Activated CD4-positive, alpha-beta T cell treated with anti-CD3 and anti-CD28 coated beads for 48 hours (primary cell): ENCODE data around the gene LRIG1.
A peak's percentile ranks its signal among the peaks of the same experiment; 100 is the strongest.

ENCODE experiments used
- DNase-seq: peaks from one replicate; pipeline ENCODE4 v3.0.0-alpha.2; 2020

LRIG1 gene

DNA sequence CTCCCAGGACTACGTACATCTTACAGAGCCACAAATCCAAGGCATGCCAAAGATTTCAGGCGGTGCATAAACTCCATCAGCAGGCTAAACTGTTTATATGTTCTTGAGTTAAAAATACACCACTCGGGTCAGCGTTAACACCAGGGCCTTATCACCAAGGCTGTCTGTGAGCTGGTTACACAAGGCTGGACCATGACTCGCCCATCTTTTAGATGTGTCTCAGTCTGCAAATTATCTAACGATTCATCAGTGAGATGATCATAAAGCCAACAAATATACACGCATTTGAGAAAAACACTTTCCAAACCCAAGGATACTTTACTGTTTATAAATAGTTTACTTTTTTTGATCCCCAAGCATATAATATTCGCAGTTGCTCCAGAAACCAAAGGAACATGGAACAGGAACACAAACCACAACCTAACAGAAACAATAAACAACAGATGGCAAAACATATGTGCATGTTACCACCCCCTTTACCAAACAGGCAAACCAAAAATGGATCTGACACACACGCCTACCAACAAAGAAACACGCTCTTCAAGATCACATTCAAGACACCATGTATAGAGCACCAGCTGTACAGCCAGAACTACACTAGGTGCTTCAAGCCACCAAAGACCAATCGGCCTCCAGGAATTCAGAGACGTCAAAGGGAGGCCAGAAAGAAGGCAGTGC lies 15.4 kb downstream of the LRIG1 start:
- no peak for DNase-seq

GRCh38 chr3:66484106-66484844 lies 16.5 kb downstream of the LRIG1 start:
- no peak for DNase-seq

DNA sequence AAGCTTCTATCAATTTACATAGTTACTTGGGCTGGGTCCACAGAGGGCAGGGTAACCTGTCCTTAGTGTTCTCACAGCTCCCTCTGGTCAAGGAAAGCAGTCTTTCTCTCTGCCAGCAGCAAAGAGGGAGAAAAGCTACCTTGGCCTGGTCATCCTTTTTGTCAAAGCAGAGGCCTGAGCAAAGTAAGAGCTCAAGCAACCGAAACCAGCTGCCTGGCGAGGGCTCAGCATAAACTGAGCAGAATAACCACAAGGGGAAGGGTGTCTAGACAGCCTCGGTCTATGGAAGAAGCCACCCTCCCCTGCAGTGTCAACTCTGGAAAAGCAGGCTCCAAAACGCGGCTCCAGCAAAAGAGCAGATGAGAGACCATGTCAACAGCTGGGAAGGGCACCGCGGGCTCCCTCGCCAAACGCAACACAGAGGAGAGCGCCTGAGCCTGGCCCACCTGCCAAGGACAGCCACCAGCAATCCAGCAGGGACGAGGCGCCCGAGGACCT lies 17.4 kb downstream of the LRIG1 start:
- no peak for DNase-seq

DNA sequence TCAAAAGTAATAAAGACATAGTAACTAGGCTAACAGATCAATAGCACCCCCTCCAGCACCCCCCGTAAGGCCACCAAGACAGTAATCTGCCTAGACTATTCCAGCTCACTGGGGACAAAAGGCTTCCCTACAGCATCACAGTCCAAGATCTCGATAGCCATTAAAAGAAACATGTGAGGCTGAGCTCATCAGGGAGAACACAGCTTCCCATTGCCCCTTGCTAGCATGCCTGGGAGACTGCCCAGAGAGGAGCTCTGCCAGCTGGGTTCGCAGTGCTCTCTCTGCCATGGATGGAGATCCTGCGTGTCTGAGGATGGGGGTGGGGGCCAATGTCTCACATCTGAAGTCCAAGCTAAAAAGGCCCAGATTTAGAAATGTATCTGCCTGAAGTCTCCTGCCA lies 17.8 kb downstream of the LRIG1 start:
- DNase-seq = no peak

DNA sequence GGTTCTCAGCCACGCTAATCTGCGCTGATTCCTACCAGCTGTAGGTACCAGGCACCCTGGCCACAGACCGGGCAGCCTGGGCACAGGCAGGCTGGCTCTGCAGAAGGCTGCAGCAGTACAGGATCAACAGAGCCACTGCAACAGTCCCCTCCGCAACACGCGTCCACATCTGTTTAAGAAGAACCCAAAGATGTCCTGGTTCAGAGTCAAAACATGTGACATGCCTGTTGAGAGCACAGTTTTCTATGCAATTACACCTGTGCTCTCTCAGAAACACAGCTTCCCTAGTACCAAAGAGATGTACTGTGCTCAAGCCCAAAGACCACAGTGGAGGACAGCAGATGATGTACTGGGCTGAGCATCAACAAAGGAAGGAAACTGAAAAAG lies 18.8 kb downstream of the LRIG1 start:
- no peak for DNase-seq

DNA sequence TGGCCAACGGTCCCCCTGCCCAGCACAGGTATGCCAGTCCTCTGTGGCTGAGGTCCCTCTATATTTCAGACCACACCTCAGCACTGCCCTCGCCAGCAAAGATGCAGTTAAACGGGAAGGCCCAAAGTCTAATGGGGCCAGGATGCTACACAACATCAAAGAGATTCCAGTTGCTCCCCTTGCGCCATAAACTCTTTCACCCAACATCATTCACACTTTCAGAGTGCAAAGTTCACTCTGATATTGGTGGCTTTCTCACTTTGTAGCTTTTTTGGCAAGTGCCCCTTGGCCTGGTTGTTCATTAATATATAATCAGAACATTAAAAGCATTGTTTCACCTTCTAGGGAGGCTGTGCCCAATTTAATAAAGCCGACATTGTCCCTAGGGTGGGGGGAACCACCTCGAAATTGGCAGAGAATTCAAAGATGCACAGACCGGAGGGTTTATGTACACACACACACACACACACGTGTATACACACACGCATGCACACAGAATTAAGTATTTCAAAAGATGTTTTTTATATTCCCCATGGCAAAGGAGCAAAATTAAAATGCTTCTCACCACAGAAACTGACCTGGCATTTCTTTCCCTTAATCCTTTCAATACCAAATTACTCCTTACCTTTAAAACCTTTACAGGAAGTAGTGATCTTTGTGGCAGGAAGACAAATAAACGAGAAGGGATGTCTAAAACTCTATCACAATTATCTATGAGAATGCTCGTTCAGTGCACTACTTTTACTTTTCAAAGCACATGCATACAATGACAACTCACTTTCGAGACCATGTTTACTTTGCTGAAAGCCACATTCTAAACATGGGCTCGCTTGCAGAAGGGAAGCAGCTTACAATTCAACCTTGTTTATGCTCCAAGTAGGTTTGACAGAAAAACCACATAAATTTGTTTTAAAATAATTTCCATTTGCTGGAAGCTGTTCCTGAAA lies 19.5 kb downstream of the LRIG1 start:
- DNase-seq = no peak

DNA sequence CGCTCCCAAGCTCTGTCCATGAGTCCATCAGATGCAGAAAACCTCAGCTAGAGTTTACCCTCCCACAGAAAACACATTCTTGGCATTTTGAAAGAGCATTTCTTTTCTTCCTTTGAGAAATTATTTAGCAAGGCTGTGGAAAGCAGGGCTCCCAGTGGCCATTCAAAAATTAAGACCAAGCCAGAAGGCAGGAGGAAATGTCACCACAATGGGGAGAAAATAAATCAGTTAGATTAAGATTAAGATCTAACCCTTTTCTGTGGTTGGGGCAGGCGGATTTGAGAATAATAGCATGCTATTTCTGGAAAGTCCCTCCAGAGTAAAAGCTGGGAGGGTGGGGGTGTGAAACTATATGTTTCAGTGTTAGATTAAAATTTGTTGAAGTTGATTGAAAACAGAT lies 20.2 kb downstream of the LRIG1 start:
- DNase-seq = peak; percentile 56

GRCh38 chr3:66479532-66479947 lies 21.3 kb downstream of the LRIG1 start:
- no peak for DNase-seq

- no peak for DNase-seq
Observed at GRCh38 chr3:66478960-66479359, 21.9 kb downstream of the LRIG1 start.

DNA sequence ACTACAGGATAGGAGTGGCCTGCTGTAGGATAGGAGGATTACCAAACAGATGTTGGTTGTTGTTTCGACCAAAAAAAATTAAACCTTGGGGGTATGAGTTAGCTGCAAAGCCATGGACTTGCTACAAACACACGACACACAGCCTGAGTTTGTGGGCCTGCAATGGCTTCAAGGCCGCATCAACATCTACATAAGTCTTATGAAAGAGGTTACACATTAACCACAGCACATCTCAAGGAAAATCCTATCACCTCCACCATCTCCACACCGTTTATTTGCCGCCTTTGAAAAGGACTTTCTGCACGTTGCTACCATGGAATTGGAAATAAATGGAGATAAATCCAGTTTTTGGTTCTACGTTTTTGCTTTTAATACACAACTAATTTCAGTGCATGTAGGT lies 23.0 kb downstream of the LRIG1 start:
- DNase-seq = no peak

GRCh38 chr3:66476852-66477381 lies 23.9 kb downstream of the LRIG1 start:
- DNase-seq = no peak

DNA sequence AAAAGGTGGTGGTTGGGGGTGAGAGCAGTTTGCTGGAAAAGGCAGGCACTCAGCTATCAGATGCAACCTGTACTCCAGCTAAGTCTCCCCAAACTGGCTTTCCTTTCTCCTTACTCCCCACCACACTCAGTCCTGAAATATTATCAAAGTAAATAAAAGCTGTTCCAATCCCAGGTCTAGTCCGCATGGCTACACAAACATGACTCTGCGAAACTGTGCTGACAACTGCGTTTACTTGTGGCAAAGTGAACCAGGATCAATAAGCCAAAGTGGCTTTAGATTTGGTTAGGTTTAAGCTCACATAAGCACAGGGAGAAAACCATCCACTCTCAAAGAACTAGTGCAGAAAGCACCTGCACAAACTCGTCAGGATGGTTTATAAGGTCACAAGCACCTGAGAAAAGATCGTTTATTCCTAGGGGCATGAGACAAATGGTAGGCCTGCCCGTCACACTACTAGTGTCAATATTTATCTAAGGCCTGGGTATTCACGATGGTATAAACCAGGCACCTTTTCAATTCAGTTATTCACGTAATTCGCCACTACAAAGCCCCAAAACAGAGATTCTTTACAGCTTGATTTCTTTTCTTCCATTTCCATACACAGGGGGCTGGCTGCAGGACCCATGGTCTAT lies 25.3 kb downstream of the LRIG1 start:
- no peak for DNase-seq

- DNase-seq = peak; percentile 54
Observed at GRCh38 chr3:66473692-66474091, 27.1 kb downstream of the LRIG1 start.

DNA sequence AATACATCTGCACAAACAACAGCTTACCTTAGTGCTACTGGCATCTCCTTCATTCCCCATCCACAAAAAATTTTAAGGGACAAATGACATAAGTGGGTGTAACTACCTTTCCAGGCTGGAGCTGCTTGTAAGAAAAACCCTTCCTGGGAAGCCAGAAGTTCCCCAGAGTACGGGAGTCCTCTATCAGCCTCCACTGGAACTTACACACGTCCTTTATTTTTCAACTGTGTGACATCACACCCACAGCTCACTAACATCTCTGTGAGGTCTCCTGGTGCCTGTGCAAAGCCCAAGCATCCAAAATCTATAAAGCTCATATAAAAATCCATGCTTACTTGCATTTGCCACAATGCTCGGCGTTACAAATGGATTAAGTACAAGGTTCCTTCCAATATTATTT lies 27.6 kb downstream of the LRIG1 start:
- no peak for DNase-seq

DNA sequence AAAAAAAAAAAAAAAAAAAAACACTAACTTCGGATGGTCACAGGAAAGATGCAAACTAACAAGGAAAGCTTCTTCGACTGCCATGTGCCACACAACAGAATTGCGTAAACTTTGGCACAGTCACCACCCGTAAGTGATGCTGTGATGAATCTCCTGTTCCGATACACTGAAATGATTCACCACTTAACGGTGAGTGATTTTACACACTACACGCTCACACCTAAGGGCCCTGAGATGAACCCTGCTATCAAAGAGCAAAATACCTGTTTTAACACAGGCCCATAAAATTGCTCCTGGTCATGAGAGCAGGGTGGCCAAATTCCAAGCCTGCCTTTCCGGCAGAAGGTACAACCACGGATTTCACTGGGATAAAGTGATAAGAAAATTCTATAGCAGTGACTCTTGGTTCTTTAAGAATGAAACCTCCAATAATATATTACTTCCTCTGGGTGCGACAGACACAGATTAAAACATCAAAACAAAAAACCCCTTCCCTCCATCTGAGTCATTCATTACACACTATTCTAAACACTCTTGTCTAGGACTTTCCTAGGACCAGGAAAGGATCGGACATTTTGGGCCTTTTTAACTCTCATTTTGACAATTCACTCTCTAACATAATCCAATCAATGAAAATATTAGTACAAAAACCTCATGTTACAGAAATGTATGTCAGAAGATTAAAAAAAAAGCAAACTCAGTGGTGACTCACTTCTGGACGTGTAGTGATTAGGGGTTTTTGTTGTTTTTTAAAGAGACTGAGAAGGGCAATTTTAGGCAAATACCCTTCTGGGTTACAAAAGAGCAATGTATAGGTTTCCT lies 28.3 kb downstream of the LRIG1 start:
- peak; percentile 63 for DNase-seq

DNA sequence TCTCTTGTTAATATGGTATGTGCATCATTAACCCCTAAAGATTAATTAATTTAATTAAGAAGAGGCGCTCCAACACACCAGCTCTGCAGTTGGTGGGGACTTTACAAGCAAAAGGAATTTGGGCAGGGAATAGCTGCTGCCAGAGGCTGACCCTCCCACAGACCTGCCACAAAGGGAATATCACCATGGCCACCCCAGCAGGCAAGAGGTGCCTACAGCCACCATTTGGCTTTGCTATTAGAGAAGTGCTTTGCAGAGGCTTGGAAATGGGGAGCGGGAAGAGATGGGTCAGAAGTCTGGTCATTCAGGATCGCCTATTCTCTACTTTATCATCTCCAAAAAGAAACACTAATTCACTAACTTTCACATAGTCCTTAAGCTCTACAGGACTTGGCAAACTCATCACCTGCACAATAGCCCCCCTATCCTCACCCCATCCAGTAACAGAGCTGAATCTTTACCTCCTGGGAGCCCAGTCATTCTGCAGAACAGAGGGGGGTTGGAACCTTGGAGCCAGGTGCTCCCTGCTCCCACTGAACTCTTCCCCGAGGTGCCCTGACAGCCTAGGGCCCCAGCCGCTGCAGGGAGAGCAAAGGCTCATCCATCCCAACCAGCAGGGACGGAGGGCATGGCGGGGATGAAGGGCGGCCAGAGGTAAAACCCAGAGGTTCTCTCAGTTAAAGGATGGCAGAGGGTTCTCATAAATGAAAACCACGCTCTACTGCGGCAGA lies 29.7 kb downstream of the LRIG1 start:
- no peak for DNase-seq

DNA sequence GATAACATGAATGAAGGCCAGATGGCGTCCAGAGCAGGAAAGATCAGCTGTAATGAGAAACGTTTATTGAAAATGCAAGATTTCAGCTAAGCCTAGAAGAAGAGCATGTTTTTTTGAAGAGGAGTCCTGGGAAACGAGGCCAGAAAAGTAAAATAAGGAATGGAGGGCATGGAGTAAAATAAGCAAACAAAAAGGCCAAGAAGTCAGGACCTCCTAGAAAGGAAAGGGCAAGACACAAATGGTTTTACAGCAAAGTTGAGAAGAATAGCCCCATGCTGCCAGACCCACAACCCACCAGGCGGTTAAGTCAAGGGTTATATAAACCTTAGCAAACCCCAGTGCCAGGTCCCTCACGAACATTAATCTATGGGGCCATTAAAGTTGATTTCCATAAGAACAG lies 30.5 kb downstream of the LRIG1 start:
- DNase-seq = no peak

DNA sequence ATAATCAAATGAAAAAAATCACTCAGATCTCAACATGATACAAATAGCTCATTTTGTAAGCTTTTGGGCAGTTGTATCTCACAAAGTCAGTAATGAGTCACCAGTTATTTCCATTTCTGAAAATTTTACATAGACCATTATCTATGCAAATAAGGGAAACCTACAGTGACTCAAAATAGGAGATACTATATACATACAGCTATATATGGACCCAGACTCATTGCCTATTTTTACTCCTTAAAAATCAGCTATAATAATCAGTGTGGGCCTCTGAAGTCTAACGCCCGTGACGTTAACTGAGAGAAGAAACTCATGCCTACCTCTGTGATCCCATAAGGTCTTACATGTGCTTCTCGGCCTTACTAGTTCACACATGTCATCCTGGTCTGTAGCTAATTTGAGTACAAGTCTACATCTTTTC lies 31.6 kb downstream of the LRIG1 start:
- peak; percentile 36 for DNase-seq

DNA sequence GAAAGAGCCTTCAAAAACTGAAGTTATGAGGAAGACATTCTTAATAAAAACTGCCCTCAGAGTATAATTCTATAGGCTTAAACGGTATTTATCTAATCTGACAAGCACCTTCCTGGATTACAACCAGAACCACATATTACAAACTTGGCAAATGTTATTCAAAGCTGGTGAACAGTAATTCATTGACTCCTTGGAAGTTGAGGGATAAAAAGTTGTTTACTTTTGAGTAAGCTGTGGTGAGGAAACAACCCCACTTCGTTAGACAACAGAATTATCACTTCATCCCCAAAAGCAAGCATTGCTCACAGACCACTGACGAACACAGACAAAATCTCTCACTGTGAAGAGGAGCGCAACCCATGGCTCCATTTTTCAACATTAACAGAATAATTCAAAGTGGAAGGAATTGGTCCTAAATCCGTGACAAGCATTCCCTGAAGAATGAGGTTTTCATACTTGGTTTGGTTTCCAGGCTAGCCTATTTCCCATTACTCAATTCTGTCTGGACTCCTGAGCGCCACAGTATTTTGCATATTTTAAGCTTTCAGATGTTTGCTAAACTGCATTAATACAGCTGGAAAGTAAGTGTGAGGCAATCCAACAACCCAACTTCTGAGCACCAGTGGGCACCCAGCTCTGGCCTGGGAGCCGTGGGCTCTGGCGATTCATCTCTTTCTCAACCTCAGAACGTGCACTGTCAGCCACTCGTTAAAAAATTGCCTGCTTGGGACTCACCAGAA lies 32.7 kb downstream of the LRIG1 start:
- DNase-seq = no peak

GRCh38 chr3:66466606-66467270 lies 34.1 kb downstream of the LRIG1 start:
- no peak for DNase-seq
